HPDE6-E6E7 (cell line): ENCODE data around the gene NUP205.
A peak's percentile ranks its signal among the peaks of the same experiment; 100 is the strongest.

Source experiments
- DNase-seq: peaks from one replicate; pipeline ENCODE4 v3.0.0; 2011; ENCODE audit warnings: missing footprints; ENCODE audit errors: extremely low spot score

NUP205 gene, protein sequence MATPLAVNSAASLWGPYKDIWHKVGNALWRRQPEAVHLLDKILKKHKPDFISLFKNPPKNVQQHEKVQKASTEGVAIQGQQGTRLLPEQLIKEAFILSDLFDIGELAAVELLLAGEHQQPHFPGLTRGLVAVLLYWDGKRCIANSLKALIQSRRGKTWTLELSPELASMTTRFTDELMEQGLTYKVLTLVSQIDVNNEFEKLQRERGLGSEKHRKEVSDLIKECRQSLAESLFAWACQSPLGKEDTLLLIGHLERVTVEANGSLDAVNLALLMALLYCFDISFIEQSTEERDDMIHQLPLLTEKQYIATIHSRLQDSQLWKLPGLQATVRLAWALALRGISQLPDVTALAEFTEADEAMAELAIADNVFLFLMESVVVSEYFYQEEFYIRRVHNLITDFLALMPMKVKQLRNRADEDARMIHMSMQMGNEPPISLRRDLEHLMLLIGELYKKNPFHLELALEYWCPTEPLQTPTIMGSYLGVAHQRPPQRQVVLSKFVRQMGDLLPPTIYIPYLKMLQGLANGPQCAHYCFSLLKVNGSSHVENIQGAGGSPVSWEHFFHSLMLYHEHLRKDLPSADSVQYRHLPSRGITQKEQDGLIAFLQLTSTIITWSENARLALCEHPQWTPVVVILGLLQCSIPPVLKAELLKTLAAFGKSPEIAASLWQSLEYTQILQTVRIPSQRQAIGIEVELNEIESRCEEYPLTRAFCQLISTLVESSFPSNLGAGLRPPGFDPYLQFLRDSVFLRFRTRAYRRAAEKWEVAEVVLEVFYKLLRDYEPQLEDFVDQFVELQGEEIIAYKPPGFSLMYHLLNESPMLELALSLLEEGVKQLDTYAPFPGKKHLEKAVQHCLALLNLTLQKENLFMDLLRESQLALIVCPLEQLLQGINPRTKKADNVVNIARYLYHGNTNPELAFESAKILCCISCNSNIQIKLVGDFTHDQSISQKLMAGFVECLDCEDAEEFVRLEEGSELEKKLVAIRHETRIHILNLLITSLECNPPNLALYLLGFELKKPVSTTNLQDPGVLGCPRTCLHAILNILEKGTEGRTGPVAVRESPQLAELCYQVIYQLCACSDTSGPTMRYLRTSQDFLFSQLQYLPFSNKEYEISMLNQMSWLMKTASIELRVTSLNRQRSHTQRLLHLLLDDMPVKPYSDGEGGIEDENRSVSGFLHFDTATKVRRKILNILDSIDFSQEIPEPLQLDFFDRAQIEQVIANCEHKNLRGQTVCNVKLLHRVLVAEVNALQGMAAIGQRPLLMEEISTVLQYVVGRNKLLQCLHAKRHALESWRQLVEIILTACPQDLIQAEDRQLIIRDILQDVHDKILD (N-terminal part only)

GRCh38 chr7:135557455-135558336 lies at the start of gene NUP205:
Gene NUP205, plus strand, starts transcription at chr7:135557917. Its CDS starts 28 bp downstream, at chr7:135557945.
- DNase-seq, result peak; percentile 66

DNA sequence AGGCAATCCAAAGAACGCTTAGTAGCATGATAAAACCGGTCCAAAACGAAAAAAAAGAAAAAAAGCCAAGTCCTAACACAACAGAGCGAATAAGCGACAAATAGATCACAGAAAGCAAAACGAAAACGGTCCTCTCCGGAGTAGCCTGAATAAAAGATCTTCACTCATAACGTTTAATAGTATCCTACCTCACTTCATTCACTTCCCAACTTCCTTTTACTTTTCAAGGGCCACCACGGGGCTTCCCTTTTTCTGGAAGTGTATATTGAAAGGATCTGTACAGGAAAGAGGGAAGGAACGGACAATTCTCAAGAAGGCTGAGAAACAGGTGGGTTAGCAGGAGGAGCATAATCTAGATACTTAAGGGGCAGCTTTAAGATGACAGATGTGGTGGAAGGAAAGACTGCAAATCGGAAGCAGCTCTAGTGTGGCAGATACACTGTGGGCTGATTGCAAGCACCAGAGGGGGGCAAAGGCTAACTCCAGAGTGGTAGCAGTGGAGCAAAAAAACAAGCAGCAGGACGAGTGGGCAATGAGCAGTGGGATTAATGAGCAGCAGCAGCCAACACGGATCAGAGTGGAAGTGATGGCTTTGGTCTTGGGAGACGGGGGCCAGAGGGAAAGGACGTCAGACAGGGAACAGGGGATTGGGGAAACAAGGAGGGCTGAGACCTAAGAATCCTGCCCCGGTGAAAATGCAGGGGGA lies 48.7 kb upstream of the NUP205 start:
- no peak for DNase-seq

DNA sequence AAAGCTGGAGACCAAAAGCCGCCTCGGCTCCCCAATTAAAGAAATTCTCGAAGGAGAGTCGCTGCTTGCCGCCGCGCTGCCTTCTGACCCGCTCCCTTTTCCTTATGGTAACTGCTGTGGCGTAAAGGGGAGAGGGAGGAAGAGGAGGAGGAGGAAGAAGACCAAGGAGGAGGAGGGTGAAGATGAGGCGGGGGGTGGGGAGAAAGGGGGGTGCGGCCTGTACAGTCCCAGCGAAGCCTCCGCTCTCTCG lies 48.2 kb upstream of the NUP205 start:
- DNase-seq, result no peak

DNA sequence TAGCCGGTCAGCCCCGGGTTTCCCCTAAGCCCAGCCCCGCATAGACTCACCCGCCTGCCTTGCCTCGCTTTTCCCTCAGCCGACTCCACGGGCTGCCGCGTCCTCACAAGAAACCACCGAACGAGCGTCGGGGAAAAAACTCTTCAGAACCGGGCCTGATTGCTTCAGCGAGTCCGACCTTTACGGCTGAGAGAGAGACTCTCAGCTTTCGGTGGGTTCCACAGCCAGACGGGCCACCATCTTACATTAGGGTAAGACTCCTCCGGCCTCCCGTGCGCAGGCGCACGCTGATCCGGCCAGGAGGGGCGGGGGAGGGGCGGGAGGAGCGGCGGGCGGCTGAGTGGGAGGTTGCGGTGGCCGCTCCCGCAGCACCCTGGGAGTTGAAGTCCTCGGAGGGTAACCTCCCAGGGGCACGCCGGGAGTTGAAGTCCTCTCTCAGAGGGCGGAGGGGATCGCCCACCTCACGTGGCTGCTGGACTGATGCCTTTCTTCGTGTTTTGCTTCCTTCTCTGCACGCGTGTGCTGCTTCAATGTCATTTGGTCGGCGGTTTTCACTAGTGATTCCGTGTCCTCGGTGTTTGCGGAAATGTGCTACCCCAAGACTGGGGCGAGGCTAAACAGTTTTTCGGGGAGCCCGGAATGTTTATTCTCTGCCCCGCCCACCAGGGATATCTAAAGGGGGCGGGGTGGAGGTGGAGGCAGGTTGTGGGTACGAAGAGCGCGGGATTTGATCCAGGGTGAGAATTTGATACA lies 47.7 kb upstream of the NUP205 start, which contains the start of gene CNOT4:
Gene CNOT4, minus strand, starts transcription at position 264 of the 753 bp plus-strand sequence. CDS start 71,771 bp downstream, outside the sequence.
- peak; percentile 93 for DNase-seq

GRCh38 chr7:135510592-135511183 lies 47.0 kb upstream of the NUP205 start:
- no peak for DNase-seq

DNA sequence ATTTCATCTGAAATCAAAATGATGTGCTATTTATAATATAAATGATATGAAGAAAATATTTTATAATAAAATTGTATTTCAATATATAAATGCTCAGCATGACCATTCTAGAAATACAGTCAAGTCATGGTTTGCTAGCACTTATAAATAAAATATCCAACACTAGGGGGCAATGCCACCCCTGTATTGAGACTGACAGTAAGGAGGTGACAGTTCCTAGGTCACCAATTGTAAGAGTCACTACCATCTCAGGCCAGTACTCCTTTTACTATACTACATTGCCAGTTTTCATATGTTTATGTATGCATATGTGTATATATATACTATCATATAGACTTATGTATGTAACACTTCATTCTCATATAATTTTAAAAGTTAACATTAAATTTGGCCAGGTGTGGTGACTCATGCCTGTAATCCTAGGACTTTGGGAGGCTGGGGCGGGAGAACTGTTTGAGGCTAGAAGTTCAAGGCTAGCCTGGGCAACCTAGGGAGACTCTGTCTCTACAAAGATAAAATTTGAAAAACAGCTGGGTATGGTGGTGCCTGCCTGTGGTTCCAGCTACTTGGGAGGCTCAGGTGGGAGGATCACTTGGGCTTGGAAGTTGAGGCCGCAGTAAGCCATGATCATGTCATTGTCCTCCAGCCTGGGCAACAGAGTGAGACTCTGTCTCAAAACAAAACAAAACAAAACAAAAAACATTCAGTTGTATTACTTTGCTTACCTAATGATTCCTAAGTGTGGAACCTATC lies 45.4 kb upstream of the NUP205 start:
- no peak for DNase-seq

DNA sequence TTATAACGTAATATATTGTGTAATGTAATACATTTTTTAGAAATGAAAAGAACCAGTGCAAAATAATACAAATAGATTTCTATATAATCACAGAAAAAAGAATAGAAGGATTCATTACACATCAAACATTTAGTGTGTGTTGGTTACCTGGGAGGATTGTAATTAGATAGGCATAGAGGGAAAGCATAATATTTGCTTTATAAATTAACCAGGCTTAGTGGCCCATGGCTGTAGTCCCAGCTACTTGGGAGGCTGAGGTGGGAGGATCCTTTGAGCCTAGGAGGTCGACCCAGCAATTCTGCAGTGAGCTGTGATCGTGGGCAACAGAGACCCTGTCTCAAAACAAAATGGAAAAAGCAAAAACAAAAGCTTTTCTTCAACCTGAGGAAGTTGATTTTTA lies 42.9 kb upstream of the NUP205 start:
- no peak for DNase-seq

DNA sequence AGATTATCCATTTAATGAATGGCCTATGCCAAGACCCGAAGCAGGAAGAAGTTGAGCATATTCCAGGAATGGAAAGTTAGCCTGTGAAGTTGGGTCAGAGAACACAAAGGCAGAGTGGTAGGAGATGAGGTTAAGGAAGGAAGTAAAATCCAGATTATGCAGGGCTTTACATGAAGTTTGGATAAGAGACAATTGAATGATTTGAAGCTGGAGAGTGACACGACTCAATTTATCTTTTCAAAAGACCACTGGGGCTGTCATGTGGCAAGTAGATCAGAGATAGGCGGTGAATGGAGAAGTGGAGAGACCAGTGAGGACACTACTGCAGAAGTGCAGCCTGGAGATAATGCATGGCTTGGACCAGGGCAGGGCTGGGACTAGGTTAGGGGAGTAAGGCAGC lies 40.7 kb upstream of the NUP205 start:
- no peak for DNase-seq

GRCh38 chr7:135518748-135519147 lies 39.0 kb upstream of the NUP205 start:
- no peak for DNase-seq

DNA sequence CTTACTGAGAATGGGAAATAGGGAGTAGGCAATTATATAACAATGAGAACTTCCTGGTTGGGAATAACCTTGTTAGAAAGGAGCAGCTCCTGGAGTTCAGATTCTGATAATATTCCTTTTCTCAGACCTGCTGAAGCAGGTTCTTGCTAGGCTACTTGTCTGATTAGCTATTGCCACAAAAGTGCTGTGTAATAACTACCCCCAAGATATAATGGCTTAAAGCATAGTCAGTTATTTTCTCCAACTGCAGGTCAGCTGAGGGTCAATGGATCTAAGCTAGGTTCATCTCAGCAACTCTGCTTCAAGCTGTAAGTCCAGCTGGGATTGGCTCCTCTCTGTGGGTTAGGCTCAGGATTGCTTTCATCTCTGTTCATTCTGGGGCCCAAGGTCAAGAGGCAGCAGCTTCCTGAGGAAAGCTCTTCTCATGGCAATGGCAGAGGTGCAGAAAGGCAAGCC lies 38.5 kb upstream of the NUP205 start:
- DNase-seq, result no peak

DNA sequence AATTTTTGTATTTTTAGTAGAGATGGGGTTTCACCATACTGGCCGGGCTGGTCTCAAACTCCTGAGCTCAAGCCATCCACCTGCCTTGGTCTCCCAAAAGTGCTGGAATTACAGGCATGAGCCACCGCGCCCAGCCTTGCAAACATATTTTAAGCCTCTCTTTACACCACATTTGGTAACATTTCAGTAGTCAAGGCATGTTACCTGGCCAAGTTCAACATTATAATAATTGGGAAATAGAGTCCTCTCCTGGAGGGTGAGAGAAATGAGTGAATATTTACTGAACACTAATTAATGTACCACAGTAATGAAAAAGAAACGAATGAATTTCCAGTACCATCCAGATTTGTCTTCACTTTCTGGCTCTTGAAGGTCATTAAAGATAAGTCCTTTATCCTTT lies 37.8 kb upstream of the NUP205 start:
- DNase-seq, result no peak

DNA sequence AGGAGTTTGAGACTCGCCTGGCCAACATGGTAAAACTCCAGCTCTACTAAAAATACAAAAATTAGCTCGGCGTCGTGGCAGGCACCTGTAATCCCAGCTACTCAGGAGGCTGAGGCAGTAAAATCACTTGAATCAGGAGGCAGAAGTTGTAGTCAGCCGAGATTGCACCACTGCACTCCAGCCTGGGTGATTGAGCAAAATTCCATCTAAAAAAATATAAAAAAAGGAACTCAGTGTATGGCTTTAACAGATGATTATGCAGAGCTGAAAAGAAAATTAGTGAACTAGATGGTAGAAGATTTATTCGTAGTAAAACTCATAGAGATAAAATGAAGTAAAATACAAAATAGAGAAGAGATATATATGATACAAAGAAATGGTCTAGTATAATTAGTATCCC lies 35.2 kb upstream of the NUP205 start:
- no peak for DNase-seq

GRCh38 chr7:135523146-135523545 lies 34.6 kb upstream of the NUP205 start:
- no peak for DNase-seq

- no peak for DNase-seq
Measured at GRCh38 chr7:135525426-135525825, 32.3 kb upstream of the NUP205 start.

- DNase-seq, result no peak
Measured at GRCh38 chr7:135527025-135527424, 30.7 kb upstream of the NUP205 start.

- no peak for DNase-seq
Measured at GRCh38 chr7:135536150-135536549, 21.6 kb upstream of the NUP205 start.

DNA sequence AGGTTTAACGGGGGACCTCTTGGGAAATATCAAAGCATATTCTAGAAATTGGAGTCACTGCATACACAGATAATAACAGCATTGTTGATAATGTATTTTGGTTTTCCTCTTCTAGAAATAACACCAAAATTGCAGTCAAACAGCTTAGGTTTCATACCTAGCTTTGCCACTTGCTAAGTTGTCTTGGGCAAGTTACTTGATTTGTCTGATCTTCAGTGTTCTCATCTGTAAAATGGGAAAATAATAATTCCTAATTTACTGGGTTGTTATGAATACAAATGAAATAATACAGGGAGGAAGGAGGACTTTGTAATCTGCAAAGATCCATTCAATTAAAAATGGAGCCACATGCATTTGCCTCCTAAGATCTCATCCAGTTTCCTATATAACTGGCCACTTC lies 20.3 kb upstream of the NUP205 start:
- DNase-seq, result no peak

DNA sequence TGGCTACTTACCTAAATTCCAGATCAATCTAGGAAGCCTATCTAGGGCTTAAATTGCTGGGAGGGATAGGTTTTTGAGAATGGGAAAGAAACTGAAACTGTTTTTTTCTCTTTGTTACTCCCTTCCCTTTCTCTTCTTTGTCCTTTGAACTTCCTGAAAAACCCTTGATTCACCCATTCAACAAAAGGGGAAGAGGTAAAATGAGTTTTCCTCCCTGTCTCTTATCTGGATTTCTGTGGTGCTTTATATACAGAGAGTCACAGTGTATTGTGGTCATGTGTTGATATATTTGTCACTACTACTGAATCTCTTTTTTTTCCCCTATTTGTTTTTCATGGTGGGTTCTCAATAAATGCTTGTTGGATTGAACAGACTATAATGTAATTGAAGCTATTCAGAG lies 19.8 kb upstream of the NUP205 start:
- DNase-seq, result no peak
